ENCODE measurements around the gene FARSB.
"Not testable (repeated sequence)": the region's sequence is repeated elsewhere in the genome, so short reads cannot be mapped to it uniquely, and the experiment has no call there.

FARSB gene

GRCh38 chr2:222591661-222592060 is 64.2 kb downstream of the FARSB start:
- TF ChIP-seq CTCF (IDR thresholded peaks at IDR 0.05; ENCODE audit: control insufficient read depth, insufficient read depth, low read depth, low read length, missing control alignments): no peak
- no peak overlapping the region for H3K4me3 ChIP-seq (ENCODE audit: control insufficient read depth, low read depth, low read length)
- DNase-seq (ENCODE audit: low read depth): no peak

- not testable (repeated sequence) for DNase-seq (ENCODE audit: low read depth)
Observed at GRCh38 chr2:222584589-222584988, 71.3 kb downstream of the FARSB start.

DNA sequence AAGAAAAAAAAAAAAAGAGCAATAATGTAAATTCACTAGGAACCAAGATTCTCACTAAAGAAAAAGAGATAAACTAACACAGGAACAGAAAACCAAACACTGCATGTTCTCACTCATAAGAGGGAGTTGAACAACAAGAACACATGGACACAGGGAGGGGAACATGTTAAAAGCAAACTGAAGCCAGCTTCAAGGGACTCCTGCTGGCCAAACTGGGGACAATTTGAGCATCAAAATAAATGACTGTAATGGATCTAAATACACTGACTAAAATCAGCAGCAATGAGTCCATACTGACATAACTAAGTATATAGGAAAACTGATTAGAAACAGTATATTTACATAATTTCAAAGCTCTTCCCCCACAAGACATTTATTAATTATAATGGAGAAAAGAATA is 73.0 kb downstream of the FARSB start:
- no peak overlapping the region for H3K4me3 ChIP-seq (ENCODE audit: control insufficient read depth, low read depth, low read length)
- DNase-seq (ENCODE audit: low read depth): no peak
- peak; percentile 8 for TF ChIP-seq CTCF (IDR thresholded peaks at IDR 0.05; ENCODE audit: control insufficient read depth, insufficient read depth, low read depth, low read length, missing control alignments)

More at GRCh38 chr2:222584589-222584988, 71.3 kb downstream of the FARSB start:
- H3K4me3 ChIP-seq (ENCODE audit: control insufficient read depth, low read depth, low read length): not testable (repeated sequence)

DNA sequence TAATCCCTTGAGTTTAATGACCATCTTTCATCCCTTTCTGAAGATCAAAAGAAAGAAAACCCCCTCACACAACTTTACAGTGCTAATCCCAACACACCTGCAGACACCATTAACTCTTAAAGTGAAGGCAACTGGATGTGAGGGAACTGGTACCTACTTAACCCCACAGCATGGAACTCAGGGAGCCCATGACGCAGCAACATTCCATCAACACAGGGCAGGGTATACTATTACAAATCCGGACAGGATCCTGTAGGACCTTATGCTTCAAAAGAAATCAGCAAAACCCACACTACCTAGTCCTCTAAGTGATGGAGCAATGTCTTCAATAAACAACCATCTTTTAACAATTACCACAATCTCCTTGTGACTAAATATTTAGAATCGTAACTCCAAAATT is 78.6 kb downstream of the FARSB start:
- no peak for TF ChIP-seq CTCF (IDR thresholded peaks at IDR 0.05; ENCODE audit: control insufficient read depth, insufficient read depth, low read depth, low read length, missing control alignments)
- DNase-seq (ENCODE audit: low read depth): no peak
- no peak overlapping the region for H3K4me3 ChIP-seq (ENCODE audit: control insufficient read depth, low read depth, low read length)

DNA sequence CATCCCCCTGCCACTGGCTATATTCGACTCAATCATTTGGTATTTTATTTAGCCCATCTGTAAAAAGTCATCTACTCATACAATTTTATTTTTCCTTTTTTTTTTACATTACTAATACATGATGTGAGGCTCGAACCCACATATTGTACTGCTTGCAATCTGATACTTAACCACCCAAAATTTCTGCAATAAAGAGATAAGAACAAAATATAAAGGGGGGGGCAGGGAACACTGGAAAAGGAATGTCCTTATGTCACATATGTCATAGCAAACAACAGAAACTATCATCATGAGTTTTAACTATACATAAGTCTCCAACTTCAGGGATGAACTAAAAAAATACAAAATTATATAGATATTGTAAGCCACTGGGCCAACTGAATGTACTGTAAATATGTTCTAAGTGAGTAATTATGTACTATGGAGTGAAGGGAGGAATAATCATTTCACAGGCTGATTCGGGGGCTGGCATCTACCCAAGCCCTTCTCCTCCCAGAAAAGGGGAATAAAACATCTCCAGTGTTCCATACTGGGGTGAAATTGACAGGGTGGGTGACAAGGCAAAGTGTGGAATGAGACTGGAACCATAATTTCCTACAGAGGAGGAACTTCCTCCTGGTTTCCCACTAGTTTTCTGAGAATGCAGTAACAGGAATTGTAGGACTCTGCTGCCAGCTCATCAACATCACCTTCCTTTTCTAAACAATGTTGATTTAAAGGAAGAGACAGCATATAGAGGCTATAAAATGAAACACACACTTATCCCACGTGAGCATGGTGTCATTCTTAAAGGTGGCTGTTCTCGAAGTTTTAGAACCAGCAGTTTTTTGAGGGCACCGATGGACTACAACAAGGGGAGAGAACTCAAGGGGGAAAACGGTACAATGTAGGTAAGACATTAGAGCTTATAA is 79.5 kb downstream of the FARSB start:
- no peak for TF ChIP-seq CTCF (IDR thresholded peaks at IDR 0.05; ENCODE audit: control insufficient read depth, insufficient read depth, low read depth, low read length, missing control alignments)
- DNase-seq (ENCODE audit: low read depth): no peak

DNA sequence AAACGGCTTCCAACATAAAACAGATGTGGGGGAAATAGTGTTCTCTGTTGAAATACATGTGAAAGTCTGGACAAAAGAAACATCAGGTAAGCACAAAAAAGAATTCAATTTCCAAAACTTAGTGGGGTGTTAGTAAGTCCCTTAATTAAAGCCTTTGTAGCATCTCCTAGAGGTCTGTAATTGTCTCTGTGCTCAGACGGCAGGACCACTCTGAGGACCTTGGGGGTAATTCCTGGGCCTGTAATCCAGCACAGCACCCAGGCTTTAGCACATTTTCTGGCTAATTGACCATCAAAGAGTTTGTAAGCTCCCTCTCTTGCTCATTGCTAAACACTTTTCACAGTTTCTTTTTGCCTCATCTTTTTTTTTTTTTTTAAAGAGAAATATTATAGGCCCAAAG is 80.3 kb downstream of the FARSB start:
- no peak overlapping the region for H3K4me3 ChIP-seq (ENCODE audit: control insufficient read depth, low read depth, low read length)
- TF ChIP-seq CTCF (IDR thresholded peaks at IDR 0.05; ENCODE audit: control insufficient read depth, insufficient read depth, low read depth, low read length, missing control alignments): no peak
- DNase-seq (ENCODE audit: low read depth): no peak

More for the DNA sequence above, 79.5 kb downstream of the FARSB start:
- H3K4me3 ChIP-seq (ENCODE audit: control insufficient read depth, low read depth, low read length): no peak overlapping the region

GRCh38 chr2:222572751-222573174 is 83.1 kb downstream of the FARSB start:
- no peak for TF ChIP-seq CTCF (IDR thresholded peaks at IDR 0.05; ENCODE audit: control insufficient read depth, insufficient read depth, low read depth, low read length, missing control alignments)
- peak; percentile 24 for DNase-seq (ENCODE audit: low read depth)
- no peak overlapping the region for H3K4me3 ChIP-seq (ENCODE audit: control insufficient read depth, low read depth, low read length)
